Measurements from ENCODE around the gene LRRC1. TPM values are rescaled to one million over a fixed set of nuclear protein-coding genes. Genes with fewer than 3 reads are reported as not detected.

LRRC1 gene
- total RNA-seq, 1 donor from 2014 or later: 36.2 TPM

DNA sequence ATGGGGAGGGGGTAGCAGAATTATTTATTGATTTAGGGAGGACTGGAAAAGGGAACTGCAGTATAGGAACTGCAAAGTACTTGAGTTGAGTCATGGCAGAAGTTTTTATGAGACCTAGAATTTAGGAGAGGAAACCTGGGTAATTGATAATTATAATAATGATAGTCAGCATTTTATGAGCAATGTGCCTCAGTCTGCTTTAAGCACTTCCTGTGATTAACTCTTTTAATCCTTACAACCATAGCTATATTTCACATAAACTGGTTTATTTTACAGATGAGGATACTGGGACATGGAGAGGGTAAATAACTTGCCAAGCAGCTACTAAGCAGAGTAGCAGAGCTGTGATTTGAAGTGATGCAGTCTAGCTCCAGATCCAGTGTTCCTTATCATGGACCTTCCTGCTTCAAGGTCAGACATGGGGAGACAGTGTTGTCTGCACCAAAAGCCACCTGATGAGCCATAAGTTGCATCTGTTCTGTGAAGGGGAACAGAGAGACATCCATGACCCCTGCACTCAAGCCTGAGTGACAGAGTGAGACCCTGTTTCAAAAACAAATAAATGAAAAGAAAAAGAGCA is 13.6 kb downstream of the LRRC1 start:
- H3K9me3 Mint-ChIP-seq (ENCODE audit: low read depth): no peaks in the 10 kb centered on the region
- peaks cover 47% of the 10 kb centered on the region for H3K4me1 Mint-ChIP-seq (ENCODE audit: low read depth)
- DNase-seq (ENCODE audit: low spot score, unreplicated experiment): no peak
- TF ChIP-seq, protein P1, sequence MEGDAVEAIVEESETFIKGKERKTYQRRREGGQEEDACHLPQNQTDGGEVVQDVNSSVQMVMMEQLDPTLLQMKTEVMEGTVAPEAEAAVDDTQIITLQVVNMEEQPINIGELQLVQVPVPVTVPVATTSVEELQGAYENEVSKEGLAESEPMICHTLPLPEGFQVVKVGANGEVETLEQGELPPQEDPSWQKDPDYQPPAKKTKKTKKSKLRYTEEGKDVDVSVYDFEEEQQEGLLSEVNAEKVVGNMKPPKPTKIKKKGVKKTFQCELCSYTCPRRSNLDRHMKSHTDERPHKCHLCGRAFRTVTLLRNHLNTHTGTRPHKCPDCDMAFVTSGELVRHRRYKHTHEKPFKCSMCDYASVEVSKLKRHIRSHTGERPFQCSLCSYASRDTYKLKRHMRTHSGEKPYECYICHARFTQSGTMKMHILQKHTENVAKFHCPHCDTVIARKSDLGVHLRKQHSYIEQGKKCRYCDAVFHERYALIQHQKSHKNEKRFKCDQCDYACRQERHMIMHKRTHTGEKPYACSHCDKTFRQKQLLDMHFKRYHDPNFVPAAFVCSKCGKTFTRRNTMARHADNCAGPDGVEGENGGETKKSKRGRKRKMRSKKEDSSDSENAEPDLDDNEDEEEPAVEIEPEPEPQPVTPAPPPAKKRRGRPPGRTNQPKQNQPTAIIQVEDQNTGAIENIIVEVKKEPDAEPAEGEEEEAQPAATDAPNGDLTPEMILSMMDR (IDR thresholded peaks at IDR 0.05; ENCODE audit: unreplicated experiment): no peak
- no peak overlapping the region for H3K27ac Mint-ChIP-seq
- H3K27me3 Mint-ChIP-seq: no peaks in the 10 kb centered on the region
- H3K4me3 Mint-ChIP-seq (ENCODE audit: low read depth): no peak overlapping the region
- peaks cover 2% of the 10 kb centered on the region for H3K36me3 Mint-ChIP-seq (ENCODE audit: insufficient read depth)

DNA sequence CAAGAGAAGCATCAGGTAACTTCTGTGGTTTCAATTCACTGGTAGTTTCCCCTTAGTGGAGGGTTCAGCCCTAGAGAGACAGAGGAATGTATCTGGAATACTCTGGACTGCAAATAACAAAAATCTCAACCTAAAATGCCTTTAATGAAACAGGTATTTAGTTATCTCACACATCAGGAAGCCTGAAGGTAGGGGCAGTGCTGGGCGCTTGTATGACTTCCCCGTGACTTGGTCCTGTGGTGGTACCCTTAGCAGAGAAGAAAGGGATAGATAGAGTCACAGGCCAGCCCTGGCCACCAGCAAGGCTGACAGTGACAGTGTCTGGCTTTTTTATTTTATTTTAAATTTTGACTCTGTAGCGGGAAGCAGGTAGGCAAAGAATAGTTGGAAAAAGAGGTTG is 14.9 kb downstream of the LRRC1 start:
- H3K36me3 Mint-ChIP-seq (ENCODE audit: insufficient read depth): peaks cover 2% of the 10 kb centered on the region
- no peaks in the 10 kb centered on the region for H3K9me3 Mint-ChIP-seq (ENCODE audit: low read depth)
- no peak for DNase-seq (ENCODE audit: low spot score, unreplicated experiment)
- no peak overlapping the region for H3K4me3 Mint-ChIP-seq (ENCODE audit: low read depth)
- no peaks in the 10 kb centered on the region for H3K27me3 Mint-ChIP-seq
- peak overlapping the region; percentile 67 for H3K27ac Mint-ChIP-seq
- TF ChIP-seq, protein P1 (IDR thresholded peaks at IDR 0.05; ENCODE audit: unreplicated experiment): no peak
- peaks cover 57% of the 10 kb centered on the region for H3K4me1 Mint-ChIP-seq (ENCODE audit: low read depth)

DNA sequence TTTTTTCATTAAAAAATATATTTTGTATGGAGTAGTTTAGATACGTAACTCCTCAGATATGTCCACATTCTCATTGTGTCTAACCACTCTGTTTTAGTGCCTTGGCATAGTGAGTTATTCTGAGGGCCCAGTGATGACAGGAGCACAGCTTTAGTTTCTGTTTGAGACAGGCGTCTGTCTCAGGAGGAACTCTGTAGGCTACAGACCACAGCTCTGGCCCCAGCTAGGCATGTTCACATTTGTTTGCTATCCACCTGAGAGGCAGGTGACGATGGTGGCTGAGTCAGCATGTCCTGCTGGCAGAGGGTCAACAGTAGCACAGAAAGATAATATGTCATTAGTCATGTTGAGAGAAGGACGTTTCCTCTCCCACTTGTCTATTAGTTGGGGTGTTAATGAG is 16.3 kb downstream of the LRRC1 start:
- DNase-seq (ENCODE audit: low spot score, unreplicated experiment): no peak
- Mint-ChIP-seq H3K4me3 (ENCODE audit: low read depth) (no peak overlapping the region), H3K36me3 (ENCODE audit: insufficient read depth) (peaks cover 2% of the 10 kb centered on the region), H3K27ac (peak overlapping the region; percentile 87), H3K4me1 (ENCODE audit: low read depth) (peaks cover 57% of the 10 kb centered on the region), H3K27me3 (no peaks in the 10 kb centered on the region), H3K9me3 (ENCODE audit: low read depth) (no peaks in the 10 kb centered on the region)
- TF ChIP-seq, protein P1 (IDR thresholded peaks at IDR 0.05; ENCODE audit: unreplicated experiment): no peak

DNA sequence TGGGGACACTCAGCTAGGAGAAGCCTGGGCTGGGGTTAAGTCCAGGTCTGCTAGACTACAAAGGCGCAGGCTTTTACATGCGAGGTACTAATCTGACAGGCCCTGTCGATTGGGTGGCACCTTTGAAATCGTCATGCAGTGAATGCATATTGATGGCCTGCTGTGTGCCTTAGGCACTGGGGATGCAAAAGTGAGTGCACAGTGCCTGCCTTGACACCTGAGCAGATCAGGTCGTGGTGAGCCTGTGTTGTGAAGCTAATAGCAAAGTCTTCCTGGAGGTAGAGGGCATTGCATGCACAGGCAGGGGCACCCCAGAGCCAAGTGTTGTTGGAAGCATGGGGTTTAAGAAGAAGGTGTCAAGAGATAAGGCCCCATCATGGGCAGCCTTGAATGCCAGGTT is 16.9 kb downstream of the LRRC1 start:
- H3K4me3 Mint-ChIP-seq (ENCODE audit: low read depth): no peak overlapping the region
- H3K9me3 Mint-ChIP-seq (ENCODE audit: low read depth): no peaks in the 10 kb centered on the region
- no peak for DNase-seq (ENCODE audit: low spot score, unreplicated experiment)
- H3K27me3 Mint-ChIP-seq: no peaks in the 10 kb centered on the region
- no peak overlapping the region for H3K27ac Mint-ChIP-seq
- peaks cover 2% of the 10 kb centered on the region for H3K36me3 Mint-ChIP-seq (ENCODE audit: insufficient read depth)
- TF ChIP-seq, protein P1 (IDR thresholded peaks at IDR 0.05; ENCODE audit: unreplicated experiment): no peak
- peaks cover 56% of the 10 kb centered on the region for H3K4me1 Mint-ChIP-seq (ENCODE audit: low read depth)

DNA sequence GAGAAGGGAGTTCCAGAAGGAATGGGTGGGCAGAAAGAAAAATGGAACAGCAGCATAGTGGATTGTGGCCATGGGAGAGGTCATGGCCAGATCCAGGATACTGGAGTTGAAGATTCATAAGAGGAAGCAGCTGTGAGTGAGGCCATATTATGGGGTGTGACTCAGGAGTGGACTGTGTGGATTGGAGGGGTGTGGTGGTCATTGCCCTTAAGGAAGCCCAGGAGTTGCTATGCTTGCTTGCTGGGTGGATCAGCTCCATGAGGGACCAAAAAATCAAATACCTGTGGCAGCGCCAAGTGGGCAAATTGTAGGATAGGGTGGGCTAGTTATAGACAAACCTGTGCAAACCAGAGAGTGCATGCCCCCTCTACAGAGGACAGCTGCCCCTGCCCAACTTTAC is 18.3 kb downstream of the LRRC1 start:
- DNase-seq (ENCODE audit: low spot score, unreplicated experiment): no peak
- H3K4me1 Mint-ChIP-seq (ENCODE audit: low read depth): peaks cover 51% of the 10 kb centered on the region
- no peaks in the 10 kb centered on the region for H3K9me3 Mint-ChIP-seq (ENCODE audit: low read depth)
- H3K27me3 Mint-ChIP-seq: no peaks in the 10 kb centered on the region
- TF ChIP-seq, protein P1 (IDR thresholded peaks at IDR 0.05; ENCODE audit: unreplicated experiment): no peak
- H3K27ac Mint-ChIP-seq: peak overlapping the region; percentile 72
- no peak overlapping the region for H3K4me3 Mint-ChIP-seq (ENCODE audit: low read depth)
- H3K36me3 Mint-ChIP-seq (ENCODE audit: insufficient read depth): peaks cover under 1% of the 10 kb centered on the region

All from progenitor cell of endocrine pancreas (in vitro differentiated cells).